Caco-2 (cell line): Measurements from ENCODE around the gene ZBTB32. TPM values are rescaled to one million over a fixed set of nuclear protein-coding genes. Genes with fewer than 3 reads are reported as not detected.

ENCODE experiments used
- BruUV-seq: library from RNA; stranded (reverse); fragments of 400-500 nt; replicated peaks from 2 replicates; lab custom pipeline; 2021; lab: Mats Ljungman, UMichigan
- CTCF ChIA-PET: fragments of 300-600 bp; sonication (Branson Sonifier 250); formaldehyde crosslinking; loops from one replicate; lab custom pipeline; 2022; ENCODE audit warnings: antibody characterized with exemption; lab: Charles Lee
- POLR2A ChIA-PET: fragments of 300-600 bp; sonication (Branson Sonifier 250); formaldehyde crosslinking; loops from one replicate; lab custom pipeline; 2022; ENCODE audit warnings: antibody characterized with exemption; lab: Charles Lee
- DNase-seq, 2 experiments: peaks; one replicate each; pipeline versions ENCODE4 v3.0.0 to v3.0.0-alpha.2; 2020 to 2022
- H3K27me3 ChIP-seq: replicated peaks from 2 replicates; pipeline ENCODE4 v1.6.0; 2011; ENCODE audit warnings: low read length; ENCODE audit not compliant: control insufficient read depth, insufficient read depth
- H3K36me3 ChIP-seq: 2 replicates; pipeline ENCODE4 v1.5.1; 2011; ENCODE audit warnings: low read length; ENCODE audit not compliant: control insufficient read depth, insufficient read depth
- H3K4me1 ChIP-seq: fragments of 250-450 bp; sonication (Bioruptor Pico); 2 replicates; pipeline ENCODE4 v1.5.1; 2020; ENCODE audit warnings: mild to moderate bottlenecking
- H3K4me3 ChIP-seq: 2 replicates; pipeline ENCODE4 v1.5.1; 2011; ENCODE audit warnings: low read depth, mild to moderate bottlenecking, control low read depth, low read length
- H3K9me3 ChIP-seq: fragments of 250-450 bp; sonication (Bioruptor Pico); 2 replicates; pipeline ENCODE4 v1.5.1; 2020; ENCODE audit warnings: mild to moderate bottlenecking, moderate library complexity
- H3K27ac Mint-ChIP-seq: one replicate; pipeline ENCODE4 v1.8.0; 2022; ENCODE audit warnings: mixed read lengths; ENCODE audit not compliant: unreplicated experiment
- H3K27me3 Mint-ChIP-seq: one replicate; pipeline ENCODE4 v1.8.0; 2022; ENCODE audit warnings: mixed read lengths; ENCODE audit not compliant: insufficient read depth, unreplicated experiment
- H3K36me3 Mint-ChIP-seq: one replicate; pipeline ENCODE4 v1.8.0; 2022; ENCODE audit warnings: mild to moderate bottlenecking, mixed read lengths; ENCODE audit not compliant: insufficient read depth, unreplicated experiment
- H3K4me1 Mint-ChIP-seq: one replicate; pipeline ENCODE4 v1.8.0; 2022; ENCODE audit warnings: low read depth, mixed read lengths; ENCODE audit not compliant: unreplicated experiment
- H3K4me3 Mint-ChIP-seq: one replicate; pipeline ENCODE4 v1.8.0; 2022; ENCODE audit warnings: mild to moderate bottlenecking, moderate library complexity, mixed read lengths; ENCODE audit not compliant: unreplicated experiment
- H3K9me3 Mint-ChIP-seq: one replicate; pipeline ENCODE4 v1.8.0; 2022; ENCODE audit warnings: mixed read lengths; ENCODE audit not compliant: unreplicated experiment
- intact Hi-C: fragments of 100-400 bp; cut with micrococcal nuclease; formaldehyde crosslinking; loops from one replicate; pipeline ENCODE4 v1.10.0; 2022; ENCODE audit not compliant: unreplicated experiment
- total RNA-seq: library from RNA; stranded (reverse); gene quantifications from 2 replicates; pipeline ENCODE4 v1.2.3, GENCODE V29; 2022
- TF ChIP-seq, protein P1 (sequence below), 2 experiments: fragments of 200-600 bp in 1 of 2; IDR thresholded peaks; 1 replicate in 1 of 2; 2 replicates in 1 of 2; pipeline versions ENCODE4 v1.5.1 to v1.8.0; 2011 to 2022; ENCODE audit warnings: antibody characterized with exemption in 1 of 2, control low read depth in 1 of 2, inconsistent platforms in 1 of 2, low read depth in 1 of 2, low read length in 1 of 2, mild to moderate bottlenecking in 1 of 2, moderate library complexity in 1 of 2; ENCODE audit not compliant: insufficient read depth in 1 of 2, severe bottlenecking in 1 of 2, unreplicated experiment in 1 of 2

Gene ZBTB32
- total RNA-seq, 1 experiment from 2014 or later = not detected

DNA sequence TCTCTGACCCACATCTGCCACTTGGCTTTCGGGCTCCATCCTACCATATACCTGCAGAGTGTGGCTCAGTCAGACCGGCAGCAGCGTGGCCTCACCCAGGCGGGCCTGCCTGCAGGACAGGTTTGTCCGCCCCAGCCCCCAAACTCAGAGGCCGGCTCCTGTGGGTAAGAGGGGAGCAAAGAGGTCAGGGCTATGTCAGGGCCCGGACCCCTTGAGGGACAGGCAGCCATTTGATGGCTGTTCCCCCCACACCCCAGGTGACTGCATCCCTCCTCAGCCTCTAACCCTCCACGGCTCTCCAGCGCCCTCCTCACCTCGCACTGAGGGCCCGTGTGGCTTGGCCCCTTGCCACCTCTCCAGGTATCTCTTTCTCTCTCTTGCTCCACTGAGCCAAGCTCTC, 12.3 kb upstream of the ZBTB32 start:
- no peaks in the 10 kb centered on the region for H3K4me1 ChIP-seq
- POLR2A ChIA-PET = interaction anchor here (0.7 kb wide), 1 partner anchor 731 kb away, joined by 4 read pairs; no protein-coding TSS in a partner anchor
- no peaks in the 10 kb centered on the region for H3K27me3 Mint-ChIP-seq
- no TSS peak for BruUV-seq
- H3K27ac Mint-ChIP-seq = no peak overlapping the region
- no peak overlapping the region for H3K4me3 ChIP-seq
- H3K4me3 Mint-ChIP-seq = no peak overlapping the region
- TF ChIP-seq, protein P1, sequence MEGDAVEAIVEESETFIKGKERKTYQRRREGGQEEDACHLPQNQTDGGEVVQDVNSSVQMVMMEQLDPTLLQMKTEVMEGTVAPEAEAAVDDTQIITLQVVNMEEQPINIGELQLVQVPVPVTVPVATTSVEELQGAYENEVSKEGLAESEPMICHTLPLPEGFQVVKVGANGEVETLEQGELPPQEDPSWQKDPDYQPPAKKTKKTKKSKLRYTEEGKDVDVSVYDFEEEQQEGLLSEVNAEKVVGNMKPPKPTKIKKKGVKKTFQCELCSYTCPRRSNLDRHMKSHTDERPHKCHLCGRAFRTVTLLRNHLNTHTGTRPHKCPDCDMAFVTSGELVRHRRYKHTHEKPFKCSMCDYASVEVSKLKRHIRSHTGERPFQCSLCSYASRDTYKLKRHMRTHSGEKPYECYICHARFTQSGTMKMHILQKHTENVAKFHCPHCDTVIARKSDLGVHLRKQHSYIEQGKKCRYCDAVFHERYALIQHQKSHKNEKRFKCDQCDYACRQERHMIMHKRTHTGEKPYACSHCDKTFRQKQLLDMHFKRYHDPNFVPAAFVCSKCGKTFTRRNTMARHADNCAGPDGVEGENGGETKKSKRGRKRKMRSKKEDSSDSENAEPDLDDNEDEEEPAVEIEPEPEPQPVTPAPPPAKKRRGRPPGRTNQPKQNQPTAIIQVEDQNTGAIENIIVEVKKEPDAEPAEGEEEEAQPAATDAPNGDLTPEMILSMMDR (IDR thresholded peaks at IDR 0.05; ENCODE audit: insufficient read depth in 1 of 2, low read depth in 1 of 2, low read length in 1 of 2, severe bottlenecking in 1 of 2, unreplicated experiment in 1 of 2) = no peak
- H3K36me3 Mint-ChIP-seq = no peaks in the 10 kb centered on the region
- DNase-seq = no peak
- H3K9me3 ChIP-seq = no peaks in the 10 kb centered on the region; the same call in 1 of the 2 replicates
- intact Hi-C loops = loop anchor here (2.0 kb wide), 1 partner anchor 49 kb away; no protein-coding TSS in a partner anchor
- no peaks in the 10 kb centered on the region for H3K36me3 ChIP-seq
- peaks cover 6% of the 10 kb centered on the region for H3K4me1 Mint-ChIP-seq
- no peaks in the 10 kb centered on the region for H3K9me3 Mint-ChIP-seq
- H3K27me3 ChIP-seq = no peaks in the 10 kb centered on the region
- CTCF ChIA-PET = interaction anchor here (0.7 to 0.8 kb wide), 4 partner anchors 17 to 550 kb away, joined by 3 to 4 read pairs (median 3); no protein-coding TSS in a partner anchor

DNA sequence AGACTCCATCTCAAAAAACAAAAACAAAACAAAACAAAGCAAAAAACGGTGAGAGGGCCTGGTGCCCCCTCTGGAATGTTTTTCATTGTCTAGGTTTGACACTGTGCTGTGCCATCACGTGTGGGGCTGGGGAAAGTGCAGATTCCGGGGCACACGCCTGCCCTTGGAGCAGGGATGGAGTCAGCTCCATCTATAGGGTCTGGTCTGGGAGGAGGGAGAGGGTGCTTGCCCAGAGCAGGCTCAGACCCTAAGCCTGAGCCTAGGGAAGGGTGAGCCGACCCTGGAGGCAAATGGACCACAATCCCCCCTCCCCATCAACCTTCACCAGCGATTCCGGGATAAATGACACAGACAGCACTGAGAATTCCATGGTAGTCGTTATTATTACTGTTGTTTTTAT, 10.9 kb upstream of the ZBTB32 start:
- no peaks in the 10 kb centered on the region for H3K36me3 Mint-ChIP-seq
- H3K4me3 Mint-ChIP-seq = no peak overlapping the region
- Histone ChIP-seq H3K27me3 (no peaks in the 10 kb centered on the region), H3K9me3 (no peaks in the 10 kb centered on the region; the same call in 1 of the 2 replicates), H3K36me3 (no peaks in the 10 kb centered on the region), H3K4me3 (no peak overlapping the region), H3K4me1 (no peaks in the 10 kb centered on the region)
- no peaks in the 10 kb centered on the region for H3K27me3 Mint-ChIP-seq
- CTCF ChIA-PET = interaction anchor here (0.7 to 0.8 kb wide), 2 partner anchors 9 to 652 kb away, joined by 4 to 6 read pairs; partner anchors contain the start of gene HPN
- POLR2A ChIA-PET = no interaction called here
- no peak overlapping the region for H3K27ac Mint-ChIP-seq
- intact Hi-C loops = loop anchor here (1.0 to 2.0 kb wide), 4 partner anchors 9 to 238 kb away; no protein-coding TSS in a partner anchor
- H3K9me3 Mint-ChIP-seq = no peaks in the 10 kb centered on the region
- H3K4me1 Mint-ChIP-seq = peaks cover 6% of the 10 kb centered on the region
- TF ChIP-seq, protein P1 (IDR thresholded peaks at IDR 0.05; ENCODE audit: insufficient read depth in 1 of 2, low read depth in 1 of 2, low read length in 1 of 2, severe bottlenecking in 1 of 2, unreplicated experiment in 1 of 2) = no peak
- BruUV-seq = no TSS peak
- DNase-seq = no peak

DNA sequence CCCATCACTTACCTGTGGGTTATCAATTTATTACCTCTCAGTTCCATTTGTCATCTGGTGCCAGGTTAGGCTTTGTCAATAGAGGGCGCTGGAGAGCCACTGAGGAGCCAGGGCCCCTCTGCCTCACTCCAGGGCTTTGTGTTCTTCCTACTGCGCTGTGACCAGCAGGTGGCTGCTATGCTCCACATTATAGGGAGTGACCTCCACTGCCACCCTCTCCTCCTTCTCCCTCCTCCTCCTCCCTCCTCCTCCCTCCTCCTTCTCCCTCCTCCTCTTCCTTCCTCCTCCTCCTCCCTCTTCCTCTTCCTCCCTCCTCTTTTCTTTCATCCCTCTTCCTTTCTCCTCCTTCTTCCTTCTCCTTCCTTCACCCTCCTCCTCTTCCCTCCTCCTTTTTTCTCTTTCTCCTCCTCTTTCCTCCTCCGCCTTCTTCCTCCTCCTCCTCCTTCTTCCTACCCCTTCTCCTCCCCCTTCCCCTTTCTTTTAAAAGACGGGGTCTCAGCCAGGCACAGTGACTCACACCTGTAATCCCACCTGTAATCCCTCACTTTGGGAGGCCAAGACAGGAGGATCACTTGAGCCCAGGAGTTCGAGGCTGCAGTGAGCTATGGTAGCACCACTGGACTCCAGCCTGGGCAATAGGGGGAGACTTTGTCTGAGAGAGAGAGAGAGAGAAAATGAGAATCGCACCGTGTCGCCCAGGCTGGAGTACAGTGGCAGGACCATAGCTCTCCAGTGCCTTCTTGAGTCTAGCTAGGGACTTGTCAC, 10.3 kb upstream of the ZBTB32 start:
- BruUV-seq = no TSS peak
- intact Hi-C loops = loop anchor here (1.0 to 2.0 kb wide), 5 partner anchors 8 to 237 kb away; no protein-coding TSS in a partner anchor
- H3K36me3 Mint-ChIP-seq = no peaks in the 10 kb centered on the region
- Histone ChIP-seq H3K36me3 (no peaks in the 10 kb centered on the region), H3K4me1 (no peaks in the 10 kb centered on the region), H3K9me3 (no peaks in the 10 kb centered on the region; the same call in 1 of the 2 replicates), H3K27me3 (no peaks in the 10 kb centered on the region), H3K4me3 (no peak overlapping the region)
- no peaks in the 10 kb centered on the region for H3K9me3 Mint-ChIP-seq
- TF ChIP-seq, protein P1 (IDR thresholded peaks at IDR 0.05; ENCODE audit: insufficient read depth in 1 of 2, low read depth in 1 of 2, low read length in 1 of 2, severe bottlenecking in 1 of 2, unreplicated experiment in 1 of 2) = peak; percentile 98 to 99
- peak; percentile 90 to 93 for DNase-seq
- ChIA-PET CTCF (interaction anchor here (0.6 to 1.7 kb wide), 5 partner anchors 9 to 125 kb away, joined by 5 to 8 read pairs (median 6); partner anchors contain the start of gene COX6B1), POLR2A (no interaction called here)
- H3K4me1 Mint-ChIP-seq = peaks cover 6% of the 10 kb centered on the region
- H3K27ac Mint-ChIP-seq = no peak overlapping the region
- H3K27me3 Mint-ChIP-seq = no peaks in the 10 kb centered on the region
- H3K4me3 Mint-ChIP-seq = no peak overlapping the region
